Endometrial microvascular endothelial cells (primary cell): ENCODE results near the gene SLC7A8. TPM values are rescaled to one million over a fixed set of nuclear protein-coding genes. Genes with fewer than 3 reads are reported as not detected.

Source experiments
- in situ Hi-C: cut with HindIII; loops from 2 replicates; pipeline ENCODE4 v1.10.0; 2017; ENCODE audit warnings: low sequenced_read_pairs, low pct_unique_long_range_greater_than_20kb; ENCODE audit errors: inconsistent ontology term
- total RNA-seq: library from RNA; depleted of rRNA; stranded (reverse); fragments of >200 nt; gene quantifications from one replicate; pipeline ENCODE4 v1.2.3, GENCODE V29; 2015; ENCODE audit errors: inconsistent ontology term

SLC7A8 gene
- total RNA-seq, 1 donor from 2014 or later: 0.37 TPM

DNA sequence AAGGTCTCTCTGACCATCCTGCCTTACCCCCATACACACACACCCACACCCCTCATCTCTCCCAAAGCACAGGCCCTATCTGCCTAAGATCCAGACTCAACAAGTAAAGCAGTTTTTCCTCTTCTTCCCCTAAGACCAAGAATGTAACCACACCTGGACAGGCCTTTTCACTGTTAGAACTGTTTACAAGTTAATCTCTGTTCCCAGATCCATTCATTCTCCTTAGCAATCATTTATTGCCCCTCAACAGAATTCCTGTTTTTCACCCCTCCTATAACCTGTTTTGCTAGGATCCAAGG, 76.8 kb downstream of the SLC7A8 start:
- in situ Hi-C loops: no loop called here

DNA sequence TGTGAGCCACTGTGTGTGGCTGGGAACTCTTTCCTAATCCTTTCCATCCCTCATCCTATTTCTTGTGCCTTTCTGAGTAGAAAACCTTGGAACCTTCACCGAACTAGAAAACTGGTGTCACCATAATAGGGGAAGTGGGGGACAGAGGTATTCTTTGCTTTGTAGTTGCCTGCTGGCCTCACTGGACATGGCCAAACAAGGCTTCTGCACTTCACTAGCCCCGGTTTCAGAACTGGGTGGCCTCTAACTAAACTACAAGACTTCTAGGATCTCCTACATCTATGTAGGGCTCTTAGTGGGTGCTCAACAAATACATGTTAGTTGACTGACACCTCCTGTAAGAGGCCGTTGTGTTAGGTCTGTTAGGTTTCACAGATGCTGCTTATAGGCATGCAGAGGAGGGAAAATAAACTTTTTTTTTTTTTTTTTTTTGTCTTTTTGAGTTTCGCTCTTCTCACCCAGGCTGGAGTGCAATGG, 78.1 kb downstream of the SLC7A8 start:
- in situ Hi-C loops: no loop called here

DNA sequence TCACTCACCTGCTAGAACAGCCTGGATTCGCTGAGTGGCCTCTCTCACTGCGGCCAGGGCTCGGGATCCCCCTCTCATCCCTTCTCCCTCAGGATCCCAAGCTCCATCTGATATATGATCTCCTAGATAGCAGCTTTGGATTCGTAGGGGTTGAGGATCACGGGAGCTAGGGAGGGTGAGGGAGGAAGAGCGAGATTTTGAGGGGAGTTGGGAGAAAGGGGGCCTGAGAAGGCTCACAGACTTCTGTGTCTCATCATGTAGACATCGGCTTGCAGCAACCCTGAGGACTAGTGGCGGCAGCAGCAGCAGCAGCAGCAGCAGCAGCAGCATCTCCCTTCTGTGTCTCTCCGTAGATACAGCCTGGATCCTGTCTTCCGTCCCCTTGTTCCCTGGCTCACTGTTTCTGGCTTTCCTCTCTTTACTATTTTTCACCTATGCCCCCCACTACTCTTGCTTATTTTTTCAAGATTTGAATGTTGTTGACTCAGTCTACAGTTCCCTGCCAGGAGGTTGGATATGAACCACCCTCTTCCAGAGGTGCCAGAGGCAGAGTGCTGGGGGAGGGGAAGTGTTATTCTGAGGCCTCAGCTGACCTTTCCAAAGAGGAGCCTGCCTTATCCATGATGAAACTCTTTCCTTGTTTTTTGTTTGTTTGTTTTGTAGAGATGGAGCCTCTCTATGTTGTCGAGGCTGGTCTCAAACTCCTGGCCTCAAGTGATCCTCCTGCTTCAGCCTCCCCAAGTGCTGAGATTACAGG, 78.7 kb downstream of the SLC7A8 start, which contains the start of gene CIROP:
Gene CIROP, minus strand, starts transcription at position 399 of the 757 bp plus-strand sequence. Its CDS starts 69 bp downstream, at position 330.
- in situ Hi-C loops: no loop called here

DNA sequence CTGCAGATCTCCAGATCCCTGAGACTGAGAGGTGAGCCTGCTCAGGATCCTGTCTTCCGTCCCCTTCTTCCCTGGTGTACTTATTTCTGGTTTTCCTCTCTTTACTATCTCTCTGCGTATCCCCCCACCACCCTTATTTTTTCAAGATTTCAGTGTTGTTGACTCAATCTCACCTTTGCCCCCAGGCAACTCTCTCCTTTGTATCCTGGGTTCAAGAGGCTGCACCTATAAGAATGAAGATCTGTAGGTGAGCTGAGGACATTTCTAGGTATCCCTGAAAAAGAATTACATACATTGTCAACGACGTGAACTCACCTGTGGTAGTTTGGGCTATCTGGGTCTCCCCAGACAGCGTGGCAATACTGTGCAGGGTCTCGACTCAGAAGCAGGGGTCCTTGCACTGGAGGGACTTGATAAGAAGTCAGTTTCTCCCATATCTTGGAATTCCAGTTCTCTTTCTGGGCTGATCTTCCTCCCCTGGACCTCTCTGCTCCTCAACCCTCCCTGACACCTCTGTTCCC, 79.3 kb downstream of the SLC7A8 start:
- in situ Hi-C loops: no loop called here

DNA sequence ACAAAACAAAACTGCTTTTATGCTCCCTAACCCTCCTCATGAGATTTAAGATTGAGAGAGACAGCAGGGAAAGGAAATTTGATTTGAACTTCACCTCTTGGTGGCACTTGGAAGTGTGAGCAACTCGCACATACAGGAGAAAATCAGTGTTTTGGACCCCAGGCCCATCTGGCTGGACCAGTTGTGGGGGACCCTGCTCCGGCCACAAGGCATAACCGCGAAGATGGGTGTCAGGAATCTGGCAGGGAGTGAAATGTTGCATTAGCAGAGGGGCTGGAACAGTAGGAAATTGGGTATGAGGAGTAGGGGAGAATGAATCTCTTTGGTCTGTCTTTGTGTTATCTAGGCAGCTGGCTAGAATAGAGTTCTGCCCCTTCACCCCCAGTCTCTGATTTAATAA, 79.9 kb downstream of the SLC7A8 start:
- in situ Hi-C loops: no loop called here

DNA sequence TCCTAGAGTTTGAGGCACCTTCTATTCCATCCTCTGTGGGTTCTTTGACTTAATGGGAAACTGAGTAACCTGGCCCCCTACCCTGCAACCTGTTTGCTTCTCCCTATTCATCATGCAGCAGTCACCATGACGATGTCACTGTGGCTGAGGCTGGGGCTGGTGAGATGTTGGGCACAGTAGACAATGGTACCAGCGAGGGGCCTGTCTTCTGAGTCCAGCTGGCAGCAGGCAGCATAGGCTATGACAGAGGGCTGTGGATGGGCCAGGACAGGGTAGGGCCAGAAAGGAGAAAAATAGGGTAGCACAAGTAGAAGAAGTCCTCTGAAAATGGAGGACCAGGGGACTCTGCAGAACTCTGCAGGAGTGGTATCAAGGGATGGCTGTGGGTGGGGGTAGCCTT, 80.7 kb downstream of the SLC7A8 start:
- in situ Hi-C loops: no loop called here

DNA sequence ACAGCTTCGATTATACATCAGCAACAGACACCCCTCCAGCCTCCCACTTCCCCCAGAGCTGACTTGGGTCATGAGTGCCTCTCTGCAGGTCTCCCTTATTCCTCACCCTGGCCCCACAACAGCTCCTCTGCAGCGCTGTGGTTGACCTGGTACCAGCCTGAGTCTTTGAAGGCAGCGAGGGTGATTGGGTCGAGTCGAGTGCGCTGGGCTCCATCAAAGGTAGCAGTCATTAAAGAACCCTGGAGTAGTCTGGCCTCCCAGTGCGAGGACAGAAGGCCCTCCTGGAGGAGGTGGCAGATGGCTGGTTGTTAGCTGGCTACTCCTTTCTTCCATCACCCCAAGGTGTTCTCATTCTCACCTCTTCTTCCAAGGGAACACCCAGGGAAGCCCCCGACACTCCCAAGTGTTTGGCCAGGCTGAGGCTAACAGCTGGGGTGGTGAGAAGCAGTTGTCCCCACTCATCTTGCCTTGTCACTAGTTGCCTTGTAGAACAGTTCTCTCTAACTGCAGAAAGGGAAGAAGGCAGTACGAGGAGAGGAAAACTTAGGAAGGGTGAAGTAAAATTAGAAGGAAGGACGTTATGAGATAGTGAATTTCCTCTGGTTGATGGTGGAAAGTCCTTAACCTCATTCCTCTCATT, 81.4 kb downstream of the SLC7A8 start:
- in situ Hi-C loops: no loop called here

DNA sequence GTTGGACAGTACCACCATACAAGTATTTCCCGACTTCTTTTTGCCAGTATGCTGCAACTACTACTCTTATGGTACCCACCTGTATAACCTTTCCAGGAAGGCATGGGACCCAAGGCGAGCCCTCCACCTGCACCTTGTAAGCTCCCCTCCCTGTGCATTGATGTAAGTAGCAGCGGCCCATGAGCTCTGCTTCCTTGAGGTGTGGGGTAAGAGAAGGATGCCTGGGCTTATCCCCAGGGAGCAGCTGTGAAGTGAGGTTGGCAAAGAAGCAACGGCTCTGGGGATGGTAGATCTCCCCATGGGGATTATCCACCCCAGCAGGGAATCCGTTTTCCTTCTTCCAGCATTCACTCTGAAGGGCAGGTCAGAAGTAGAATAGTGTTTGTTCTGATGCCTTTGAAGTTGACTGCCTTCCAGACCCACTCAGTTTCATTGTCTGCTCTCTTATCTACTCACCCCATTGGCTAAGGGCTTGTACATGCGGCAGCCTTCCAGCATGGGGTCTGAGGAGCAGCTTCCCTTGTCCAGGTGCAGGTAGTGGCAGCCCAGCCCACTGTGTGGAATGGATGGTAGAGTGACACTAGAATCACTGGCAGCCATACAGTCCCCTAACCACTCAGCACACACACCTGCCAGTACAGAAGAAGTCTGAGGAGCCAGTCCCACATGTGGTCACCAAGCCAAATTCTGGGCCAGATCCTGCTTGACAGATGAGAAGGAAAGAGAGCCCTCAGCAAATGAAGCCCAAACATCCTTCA, 82.1 kb downstream of the SLC7A8 start:
- in situ Hi-C loops: no loop called here

DNA sequence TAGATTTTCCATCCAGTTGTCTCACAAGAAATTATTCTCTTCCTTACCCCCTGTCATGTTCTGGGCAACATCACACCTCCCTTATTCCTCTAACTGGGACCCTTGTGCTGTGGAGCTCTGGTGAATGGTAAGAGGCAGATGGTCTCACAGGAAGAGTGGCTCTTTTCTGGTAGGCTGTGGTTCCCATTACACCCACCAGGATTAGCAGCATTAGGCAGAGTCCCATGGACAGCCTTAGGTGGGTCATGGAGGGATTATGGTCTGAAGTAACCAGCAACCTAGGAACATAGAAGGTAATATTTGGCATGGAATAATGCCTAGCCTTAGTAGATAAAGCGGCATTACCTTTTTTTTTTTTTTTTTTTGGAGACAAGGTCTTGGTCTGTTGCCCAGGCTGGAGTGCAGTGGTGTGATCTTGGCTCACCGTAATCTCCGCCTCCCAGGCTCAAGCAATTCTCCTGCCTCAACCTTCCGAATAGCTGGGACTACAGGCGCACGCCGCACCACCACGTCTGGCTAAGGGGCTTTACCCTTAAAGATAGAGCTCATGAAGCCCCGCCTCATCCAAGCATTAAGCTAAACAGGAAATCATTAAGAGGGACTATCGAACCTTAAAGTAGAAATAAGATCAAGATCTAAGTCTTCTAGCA, 84.1 kb downstream of the SLC7A8 start:
- in situ Hi-C loops: loop anchor here (25.0 kb wide), 1 partner anchor 112 kb away; the partner anchor contains the start of gene AJUBA

DNA sequence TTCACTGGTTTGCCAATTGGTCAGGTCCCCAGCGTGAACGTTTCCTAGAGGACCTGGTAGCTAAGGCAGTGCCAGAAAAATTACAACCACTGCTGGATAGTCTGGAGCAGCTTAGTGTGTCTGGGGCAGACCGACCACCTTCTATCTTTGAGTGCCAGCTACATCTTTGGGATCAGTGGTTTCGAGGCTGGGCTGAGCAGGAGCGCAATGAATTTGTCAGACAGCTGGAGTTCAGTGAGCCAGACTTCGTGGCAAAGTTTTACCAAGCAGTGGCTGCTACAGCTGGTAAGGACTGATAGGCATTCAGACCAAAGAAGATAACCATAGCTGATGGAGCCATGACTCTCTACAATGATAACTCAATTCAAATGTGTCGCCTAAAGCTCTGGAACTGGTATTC, 85.7 kb downstream of the SLC7A8 start:
- in situ Hi-C loops: loop anchor here (25.0 kb wide), 1 partner anchor 110 kb away; the partner anchor contains the start of gene AJUBA

DNA sequence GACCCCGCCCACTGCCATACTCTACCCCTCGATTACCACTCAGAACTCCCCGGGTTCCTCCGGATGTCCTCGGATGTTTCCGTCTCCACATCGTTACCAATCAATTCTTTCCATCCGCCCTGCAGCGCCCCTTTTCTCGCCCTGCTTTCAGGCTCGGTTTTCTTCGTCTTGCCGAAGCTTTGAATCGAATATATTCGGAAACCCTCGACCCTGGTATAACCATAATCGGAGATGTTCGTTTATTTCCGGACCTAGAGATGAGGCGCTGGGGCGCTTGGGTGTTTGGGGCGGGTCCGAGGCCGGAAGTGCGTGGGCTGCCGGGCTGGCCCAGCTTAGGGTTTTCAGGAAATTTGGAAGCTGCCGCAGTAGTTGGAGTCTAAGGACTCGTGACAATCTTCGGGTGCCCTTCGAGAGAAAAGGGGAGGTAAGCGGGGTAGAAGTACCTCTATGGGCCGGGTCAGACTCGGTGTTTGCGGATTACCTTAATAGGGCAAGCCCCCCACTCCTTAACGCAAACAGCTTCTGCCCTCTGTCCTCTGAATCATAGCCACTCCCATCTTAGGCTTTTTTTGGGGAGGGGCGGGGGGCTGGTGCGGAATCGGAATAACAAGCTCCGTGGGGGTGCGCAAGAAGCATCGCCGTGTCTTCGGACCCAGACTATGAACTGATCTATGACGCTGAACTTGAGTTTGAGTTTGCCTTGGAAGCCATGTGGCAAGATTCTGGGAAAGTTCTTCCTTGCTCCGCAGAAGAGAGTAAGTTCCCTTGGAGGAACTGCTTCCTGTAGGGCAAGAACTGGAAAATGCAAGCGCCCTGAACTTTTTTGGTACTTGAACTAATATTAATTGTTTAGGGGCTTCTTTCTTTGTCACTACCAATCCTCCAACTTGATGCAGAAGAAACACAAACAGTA, 88.0 kb downstream of the SLC7A8 start, which contains the start of gene C14orf119:
Gene C14orf119, plus strand, starts transcription at position 310 of the 913 bp plus-strand sequence. CDS start 2,154 bp downstream, outside the sequence.
- in situ Hi-C loops: loop anchor here (25.0 kb wide), 1 partner anchor 108 kb away; the partner anchor contains the start of gene AJUBA

DNA sequence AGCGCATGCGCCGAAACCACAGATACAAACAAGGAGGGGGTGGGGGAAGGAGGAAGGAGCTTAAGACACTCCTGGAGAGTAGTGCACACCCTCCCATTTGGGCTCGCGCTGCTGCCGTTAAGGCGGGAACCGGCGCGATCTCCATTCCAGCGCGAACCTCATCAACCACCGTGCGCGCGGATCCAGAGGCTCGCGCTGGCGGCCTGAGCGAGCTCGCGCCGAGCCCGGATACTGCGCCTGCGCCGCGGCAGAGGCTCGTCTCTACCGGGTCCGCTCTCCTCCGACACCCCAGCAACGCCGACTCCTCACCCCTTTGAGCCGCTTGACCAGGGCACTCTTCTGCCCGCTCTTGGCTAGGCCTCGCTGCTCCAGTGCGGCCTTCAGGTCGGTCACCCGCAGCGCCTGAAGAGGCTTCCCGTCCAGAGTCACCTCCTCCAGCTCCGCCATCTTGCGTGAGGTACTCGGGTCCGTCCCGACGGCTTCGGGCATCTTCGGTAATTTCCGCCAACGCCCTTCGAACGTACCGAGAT, 88.7 kb downstream of the SLC7A8 start, which contains the start of gene ACIN1:
Gene ACIN1, minus strand, starts transcription at position 471 of the 530 bp plus-strand sequence. Its CDS starts 24 bp downstream, at position 447.
- in situ Hi-C loops: loop anchor here (25.0 kb wide), 1 partner anchor 107 kb away; the partner anchor contains the start of gene AJUBA

DNA sequence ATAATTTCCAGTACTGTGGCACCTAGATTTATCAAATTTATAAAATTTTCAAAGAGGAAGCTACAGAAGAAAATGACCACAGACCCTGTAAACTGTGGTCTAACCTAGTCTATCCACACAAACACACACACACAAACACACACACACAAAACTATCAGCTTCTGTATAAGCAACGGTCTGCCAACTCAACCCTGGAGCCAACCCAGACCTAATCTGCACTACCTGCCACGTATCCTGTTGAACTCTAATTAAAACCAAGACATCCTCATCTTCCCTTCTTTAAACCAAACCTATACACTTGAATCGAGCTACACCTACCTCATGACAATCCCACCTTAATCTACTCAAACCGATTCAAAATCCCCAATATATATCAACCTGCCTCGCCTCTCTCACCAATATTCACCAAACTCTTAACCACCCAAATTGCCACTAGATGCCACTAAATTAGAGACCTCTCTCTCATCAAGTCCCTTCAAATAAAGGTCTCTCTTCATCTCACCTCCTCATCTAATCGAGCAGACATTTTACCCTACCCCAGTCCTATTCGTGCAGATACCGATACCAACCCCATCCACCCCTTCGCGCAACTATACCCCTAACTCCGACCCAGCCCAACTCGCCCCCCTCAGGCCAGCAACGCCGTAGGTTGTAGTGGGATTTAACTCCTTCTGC, 89.3 kb downstream of the SLC7A8 start:
- in situ Hi-C loops: loop anchor here (25.0 kb wide), 1 partner anchor 107 kb away; the partner anchor contains the start of gene AJUBA

DNA sequence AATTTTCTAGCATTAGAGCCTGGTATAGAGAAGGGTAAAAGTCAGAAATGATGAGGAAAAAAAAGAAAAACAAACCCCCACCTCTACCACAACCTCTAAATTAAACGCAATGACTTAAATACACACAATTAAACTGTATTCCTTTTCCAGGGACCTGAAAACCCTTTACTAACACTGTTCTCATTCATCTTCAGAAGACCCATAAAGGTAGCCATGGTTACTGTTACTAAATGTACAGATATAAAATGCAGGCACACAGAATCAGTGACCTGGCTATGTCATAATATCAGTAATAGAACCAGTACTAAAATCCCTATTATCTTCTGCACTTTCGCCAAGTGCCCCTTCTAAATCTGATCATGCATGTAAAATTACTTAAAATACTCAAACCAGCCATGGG, 89.9 kb downstream of the SLC7A8 start:
- in situ Hi-C loops: loop anchor here (25.0 kb wide), 1 partner anchor 106 kb away; the partner anchor contains the start of gene AJUBA

DNA sequence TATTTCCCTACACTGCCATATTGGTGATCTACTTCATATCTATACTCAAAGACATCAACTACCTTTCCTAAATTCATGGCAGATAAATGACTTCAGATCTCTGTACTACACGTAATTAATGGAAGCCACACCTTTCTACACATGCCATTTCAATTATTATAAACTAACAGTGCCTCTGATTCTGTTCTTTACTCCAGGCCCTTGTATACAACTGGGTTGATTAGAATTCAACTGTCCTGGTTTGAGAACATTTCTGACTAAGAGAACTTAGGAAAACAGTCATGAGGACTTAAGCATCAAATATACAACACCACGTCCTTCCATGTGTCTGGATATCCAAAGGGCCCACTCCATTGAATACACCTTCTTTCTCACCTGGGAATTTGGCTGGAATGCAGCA, 90.4 kb downstream of the SLC7A8 start:
- in situ Hi-C loops: loop anchor here (25.0 kb wide), 1 partner anchor 106 kb away; the partner anchor contains the start of gene AJUBA
